ENCODE data around the gene ALDOB.

The ALDOB gene

DNA sequence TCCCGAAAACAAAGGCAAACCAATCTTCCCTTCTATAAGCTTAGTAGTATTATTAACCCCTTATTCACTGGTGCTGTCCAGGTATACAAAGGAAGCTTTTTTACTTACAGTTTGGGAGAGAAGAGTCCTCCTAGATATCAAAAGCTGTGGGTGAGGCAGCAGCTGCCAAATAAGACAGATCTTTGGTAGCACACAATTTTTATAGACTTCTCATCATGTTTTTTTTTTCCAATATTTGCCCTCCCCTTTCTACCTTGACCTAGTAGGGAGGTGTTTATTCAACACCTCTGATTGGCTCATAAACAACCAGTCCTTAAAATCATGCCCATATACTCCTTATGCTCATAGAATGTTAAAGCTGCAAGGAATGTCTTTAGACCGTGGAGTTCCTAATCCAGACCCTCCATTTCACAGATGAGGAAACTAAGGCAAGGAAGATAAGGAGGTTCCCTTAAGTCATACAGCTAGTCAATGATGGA, at the start of gene ALDOB:
Gene ALDOB, minus strand, starts transcription at position 174 of the 479 bp plus-strand sequence. CDS start 4,887 bp downstream, outside the sequence.
- no peak for DNase-seq

DNA sequence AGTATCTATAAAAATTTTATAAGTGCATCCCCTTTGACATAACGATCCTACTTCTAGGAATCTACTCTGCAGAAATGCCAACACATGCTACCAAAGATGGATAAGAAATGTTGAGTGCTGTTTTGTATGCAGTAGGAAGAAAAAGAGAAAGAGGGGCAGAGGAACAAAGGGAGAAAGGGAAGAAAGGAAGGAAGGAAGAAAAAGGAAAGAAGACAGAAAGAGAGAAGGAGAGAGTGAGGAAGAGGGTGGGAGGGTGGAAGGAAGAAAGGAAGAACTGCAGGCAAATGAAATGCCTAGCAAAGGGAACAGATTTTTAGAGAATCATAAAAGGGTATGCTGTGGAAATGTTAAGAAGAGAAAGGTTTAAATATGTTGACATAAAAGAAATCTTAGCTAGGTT, 48.5 kb upstream of the ALDOB start:
- no peak for DNase-seq

DNA sequence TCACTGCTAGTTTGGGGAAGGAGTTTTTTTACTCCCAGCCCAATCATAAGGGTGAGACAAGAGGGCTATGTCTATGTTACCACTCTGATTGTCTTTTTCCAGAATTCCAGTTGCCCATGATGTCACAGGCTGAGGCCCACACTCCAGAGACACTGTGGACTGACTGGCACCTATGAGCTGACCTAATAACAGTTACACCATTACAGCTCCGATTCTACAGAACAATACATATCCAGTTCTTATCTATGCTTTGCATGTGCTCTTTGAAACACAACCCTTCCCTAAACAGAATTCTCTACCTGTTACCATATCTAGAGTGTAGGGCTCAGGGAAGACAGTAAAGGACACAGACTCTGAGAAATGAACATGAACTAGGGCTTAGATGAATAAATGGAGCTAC, 45.7 kb upstream of the ALDOB start:
- DNase-seq: no peak

DNA sequence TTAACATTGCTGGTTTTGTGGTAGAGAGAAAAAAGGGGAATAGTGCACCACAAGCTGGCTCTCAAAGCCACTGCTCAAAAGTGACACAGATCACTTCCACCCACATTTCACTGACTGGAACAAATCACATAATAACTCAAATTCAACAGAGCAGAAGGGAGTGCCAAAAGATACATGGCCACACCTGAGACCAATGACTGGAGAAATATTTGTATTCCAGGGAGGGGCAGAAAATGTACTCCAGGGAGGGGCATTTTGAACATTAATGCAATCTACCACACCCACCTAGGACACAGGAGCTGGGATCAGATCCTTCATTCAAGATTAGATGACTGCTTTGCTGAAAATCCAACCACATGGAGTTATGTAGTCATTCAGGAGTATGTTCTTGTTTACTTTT, 44.8 kb upstream of the ALDOB start:
- DNase-seq: no peak

DNA sequence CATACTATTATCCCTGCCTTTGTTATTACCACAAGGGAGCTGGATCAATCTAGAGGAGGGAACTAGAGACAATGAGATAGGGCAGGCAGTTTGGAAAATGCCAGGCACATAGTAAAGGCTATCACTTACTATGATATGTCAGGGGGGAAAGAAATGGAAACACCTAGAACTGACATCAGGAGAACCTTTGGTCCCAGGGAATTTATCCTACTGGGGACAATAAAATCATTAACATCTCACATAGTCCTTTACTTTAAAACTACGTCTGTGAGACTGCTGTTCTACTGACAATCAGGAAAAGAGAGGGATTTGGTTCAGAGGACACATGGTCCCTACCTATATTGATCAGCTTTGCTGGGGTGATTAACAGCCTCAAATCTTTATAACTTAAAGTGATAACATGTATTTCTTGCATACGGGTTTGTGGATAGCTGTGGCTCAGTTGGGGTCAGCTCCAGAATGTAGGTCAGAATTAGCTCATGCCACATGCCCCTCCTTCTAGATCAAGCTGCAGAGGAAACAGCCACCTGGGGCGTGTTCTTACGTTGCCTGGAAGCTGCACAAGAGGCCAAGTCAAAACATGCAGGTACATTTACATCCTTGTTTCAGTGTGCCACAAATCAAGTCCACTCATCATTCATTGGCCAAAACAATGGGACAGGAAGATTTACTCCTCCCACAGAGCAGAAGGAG, 43.9 kb upstream of the ALDOB start:
- no peak for DNase-seq

DNA sequence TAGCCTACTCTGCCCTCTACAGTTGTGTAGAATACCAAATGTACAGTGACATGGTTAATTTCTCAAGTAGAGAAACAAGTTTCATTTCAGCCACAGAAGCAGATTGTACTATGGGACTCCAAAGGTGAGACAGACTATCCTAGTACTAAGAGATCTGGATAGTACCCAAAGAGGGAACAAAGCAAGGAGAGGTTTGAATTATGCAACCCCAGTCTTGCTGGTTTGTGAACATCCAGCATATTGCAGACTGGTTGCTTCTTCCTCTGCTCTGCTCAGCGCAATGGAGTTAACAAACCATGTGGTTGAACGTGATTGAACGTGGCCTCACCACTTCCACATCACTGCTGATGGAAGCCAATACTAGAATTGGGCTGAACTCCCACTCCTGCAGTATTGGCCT, 43.3 kb upstream of the ALDOB start:
- no peak for DNase-seq

DNA sequence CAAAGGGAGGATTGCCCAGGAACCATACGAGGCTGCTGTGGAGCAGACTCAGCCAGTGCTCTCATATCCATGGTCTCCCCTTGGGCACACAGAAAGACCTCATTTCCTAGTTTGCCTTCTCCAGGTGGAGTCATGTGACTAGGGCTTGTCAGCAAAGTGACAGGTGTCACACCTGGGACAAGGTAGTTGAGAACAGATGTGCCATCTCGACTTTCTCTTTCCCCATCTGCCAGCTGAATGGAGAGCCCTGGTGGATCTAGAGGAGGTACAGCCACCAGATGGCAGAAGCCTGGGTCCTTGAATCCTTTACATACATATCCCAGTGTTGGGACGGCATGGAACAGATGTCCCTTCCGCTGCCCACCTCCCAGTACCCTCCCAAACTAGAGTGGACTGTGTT, 42.9 kb upstream of the ALDOB start:
- DNase-seq: no peak

DNA sequence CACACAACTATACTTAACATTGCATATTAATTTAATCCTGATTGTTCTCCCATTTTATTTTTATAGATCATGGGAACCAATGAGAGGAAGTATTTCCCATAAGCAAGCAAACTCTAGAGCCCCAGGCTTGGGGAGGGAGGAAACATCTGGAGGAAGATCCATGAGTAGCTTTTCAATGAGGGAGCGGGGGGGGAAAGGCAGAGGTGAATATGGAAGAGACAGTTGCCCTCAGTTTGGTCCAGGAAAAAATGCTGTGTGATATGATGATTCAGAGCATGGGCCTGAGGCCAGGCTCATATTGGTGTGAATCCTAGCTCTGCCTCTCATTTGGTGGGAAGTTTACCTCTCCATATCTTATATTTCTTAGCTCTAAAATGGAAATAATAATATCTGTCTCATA, 42.2 kb upstream of the ALDOB start:
- DNase-seq: peak; percentile 41

DNA sequence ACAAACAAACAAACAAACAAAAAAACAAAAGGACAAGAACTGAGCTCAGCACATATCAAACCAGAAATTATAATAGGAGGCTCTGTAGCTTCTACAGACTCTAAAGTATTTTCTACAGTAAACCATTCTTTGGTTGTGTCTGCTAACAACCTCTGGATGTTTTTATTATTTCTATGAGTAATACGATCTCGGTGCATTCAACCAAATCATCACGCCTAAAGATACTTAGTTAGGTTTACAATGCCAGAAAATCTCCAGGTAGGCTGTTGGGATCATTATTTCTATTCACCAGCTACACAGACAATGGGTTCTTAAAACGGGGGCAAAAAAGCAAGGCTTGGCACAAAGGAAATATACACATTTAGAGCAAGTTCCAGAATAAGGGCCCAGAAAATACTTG, 41.6 kb upstream of the ALDOB start:
- no peak for DNase-seq

DNA sequence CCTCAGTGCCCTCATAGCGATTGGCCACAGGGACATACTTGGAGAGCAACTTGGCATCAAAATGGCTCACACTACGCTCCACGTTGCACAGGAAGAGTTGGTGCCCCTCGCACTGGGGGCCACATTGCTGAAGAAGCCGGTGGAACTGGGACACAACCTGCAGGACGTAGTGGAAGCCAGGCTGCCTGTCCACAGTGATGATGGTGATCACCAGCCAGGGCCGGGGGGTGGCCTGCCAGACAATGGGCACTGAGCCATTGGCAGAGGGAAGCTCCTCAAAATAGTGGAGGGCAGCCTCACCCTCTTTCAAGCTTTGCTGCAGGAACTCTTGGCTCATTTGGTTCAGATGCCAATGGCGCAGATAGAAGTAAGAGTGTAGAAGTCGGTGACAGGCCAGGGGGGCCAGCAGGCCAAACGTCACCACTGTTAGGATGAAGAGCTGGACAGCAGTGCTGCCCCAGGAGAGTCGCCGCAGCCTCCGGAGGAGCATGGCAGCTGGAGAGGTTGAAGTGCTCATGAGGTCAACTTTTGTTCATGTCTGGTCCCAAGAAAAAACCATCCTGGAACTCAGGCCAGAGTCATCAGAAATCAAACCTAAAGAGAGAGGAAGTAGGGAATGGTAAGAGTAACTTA, 41.1 kb upstream of the ALDOB start:
- no peak for DNase-seq

DNA sequence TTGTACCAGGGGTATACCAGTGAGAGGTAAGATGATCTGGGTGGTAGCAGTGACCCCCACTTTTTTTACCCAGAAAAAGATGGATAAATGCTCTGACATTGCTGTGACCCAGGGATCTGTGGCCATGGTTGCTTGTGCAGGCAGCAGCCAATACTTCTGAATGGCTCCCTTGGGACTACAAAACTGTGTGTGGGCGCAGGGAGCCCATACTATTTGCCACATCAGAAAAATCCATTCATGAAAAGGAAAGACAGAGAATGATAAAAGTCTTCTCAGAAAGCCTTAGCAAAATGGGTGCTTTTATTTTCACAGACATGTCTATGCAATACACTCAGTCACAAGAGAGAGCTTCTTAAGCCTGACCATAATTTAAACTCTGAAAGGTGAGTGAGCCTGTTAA, 37.3 kb upstream of the ALDOB start:
- DNase-seq: no peak

DNA sequence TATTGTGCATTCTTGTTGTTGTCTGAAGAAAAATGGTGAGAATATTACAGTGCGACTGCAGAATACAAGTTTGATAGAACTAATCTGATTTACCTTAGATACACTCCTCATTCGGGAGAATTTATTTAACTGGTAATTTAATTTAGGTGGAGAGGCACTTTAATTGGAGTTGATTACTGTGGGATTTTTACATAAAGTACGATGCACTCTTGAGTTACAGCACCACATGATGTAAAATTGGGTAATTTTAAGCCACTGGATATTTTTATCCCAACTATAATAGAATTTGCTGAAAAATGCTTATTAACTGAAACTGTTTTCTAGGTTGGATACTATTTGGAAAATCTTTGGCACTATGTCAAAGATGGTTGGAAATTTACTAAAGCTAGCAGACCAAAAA, 35.4 kb upstream of the ALDOB start:
- no peak for DNase-seq

DNA sequence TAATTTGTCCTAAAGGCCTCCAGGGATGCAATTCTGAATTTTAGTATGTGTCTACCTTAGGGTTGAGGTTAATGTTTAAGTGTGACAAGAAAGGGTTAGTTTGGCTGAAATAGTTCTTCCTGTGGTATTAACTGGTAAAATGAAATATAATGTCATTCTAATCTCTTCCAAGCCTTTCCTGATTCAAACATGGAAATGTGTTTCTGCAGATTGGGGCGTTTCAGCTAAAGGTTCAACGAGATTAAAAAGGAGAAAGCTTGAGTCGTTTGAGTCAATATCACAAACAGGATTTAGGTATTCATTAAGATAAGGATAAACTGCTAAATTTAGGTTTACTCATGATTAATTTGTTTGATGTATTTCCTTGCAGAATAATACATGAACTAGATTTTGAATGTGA, 34.4 kb upstream of the ALDOB start:
- no peak for DNase-seq

DNA sequence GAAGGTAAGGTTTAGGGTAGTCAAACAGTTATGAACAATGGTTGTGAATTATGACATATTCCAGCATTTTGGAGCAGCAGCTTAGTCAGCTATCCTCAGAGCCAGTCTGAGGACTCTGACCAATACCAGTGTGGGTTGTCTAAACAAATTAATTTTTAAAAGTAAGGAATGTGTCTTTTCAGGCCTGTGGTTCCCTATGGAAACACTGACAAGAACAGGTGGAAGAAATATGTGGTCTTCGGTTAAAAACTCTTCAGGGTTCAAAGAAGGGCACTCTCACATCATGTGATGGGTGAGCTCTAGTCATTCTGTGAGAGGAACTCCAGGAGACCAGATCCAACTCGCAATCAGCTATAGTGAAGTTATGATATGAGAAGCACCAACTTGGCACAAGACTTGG, 33.5 kb upstream of the ALDOB start:
- DNase-seq: no peak

DNA sequence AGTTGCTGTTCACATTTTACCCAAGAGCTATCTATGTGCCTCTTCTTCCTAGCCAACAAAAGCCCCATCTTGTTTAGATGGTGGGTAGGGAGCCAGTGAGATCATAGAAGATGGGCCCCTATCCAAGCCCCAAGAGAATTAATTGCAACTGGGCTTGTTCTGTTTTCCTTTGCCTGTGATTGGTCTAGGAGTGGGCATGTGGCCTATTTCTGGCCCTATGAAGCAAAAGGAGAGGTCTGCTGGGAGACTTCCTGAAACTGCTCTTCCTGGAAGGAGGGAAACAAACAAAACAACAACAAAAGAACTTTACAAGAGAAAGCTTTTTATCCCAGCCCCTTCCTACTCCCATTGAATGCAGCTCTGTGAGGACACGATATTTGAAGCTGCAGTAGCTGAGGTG, 32.5 kb upstream of the ALDOB start:
- DNase-seq: no peak

DNA sequence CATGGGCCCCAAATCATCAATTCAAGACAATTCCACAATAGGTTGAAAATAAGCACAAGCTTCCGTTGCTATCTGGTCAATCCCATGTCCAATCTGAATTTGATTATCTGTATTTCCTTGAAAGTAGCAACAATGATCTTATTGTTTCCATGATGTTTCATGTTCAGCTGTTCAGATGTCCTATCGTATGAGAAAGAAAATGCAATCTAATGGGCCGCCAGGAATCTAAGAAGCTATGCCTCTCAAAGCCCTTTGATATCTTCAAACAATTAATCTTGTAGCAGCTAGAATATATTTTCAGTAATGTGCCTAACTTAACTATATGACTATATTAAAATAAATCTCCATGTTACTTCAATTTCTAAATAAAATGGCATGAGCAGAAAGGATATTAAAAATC, 32.1 kb upstream of the ALDOB start:
- DNase-seq: no peak

DNA sequence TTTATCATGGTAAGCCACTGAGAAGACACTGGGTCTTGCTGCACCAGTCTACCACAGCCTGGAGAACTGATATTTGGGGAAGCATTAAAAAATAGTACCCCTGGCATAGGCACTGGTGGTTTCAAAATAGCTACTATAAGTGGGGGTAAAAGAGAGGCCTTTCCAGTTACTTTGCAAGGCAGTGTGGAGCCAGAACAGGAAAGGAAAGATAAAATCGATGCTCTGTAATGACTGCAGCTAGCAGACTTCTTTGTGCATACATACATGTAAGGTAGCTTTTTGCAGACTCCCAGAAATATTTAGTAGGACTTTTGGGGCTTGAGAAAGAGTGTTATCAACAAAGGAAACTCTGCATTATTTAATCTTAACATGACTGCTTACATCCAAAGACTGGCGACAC, 31.3 kb upstream of the ALDOB start:
- DNase-seq: no peak

DNA sequence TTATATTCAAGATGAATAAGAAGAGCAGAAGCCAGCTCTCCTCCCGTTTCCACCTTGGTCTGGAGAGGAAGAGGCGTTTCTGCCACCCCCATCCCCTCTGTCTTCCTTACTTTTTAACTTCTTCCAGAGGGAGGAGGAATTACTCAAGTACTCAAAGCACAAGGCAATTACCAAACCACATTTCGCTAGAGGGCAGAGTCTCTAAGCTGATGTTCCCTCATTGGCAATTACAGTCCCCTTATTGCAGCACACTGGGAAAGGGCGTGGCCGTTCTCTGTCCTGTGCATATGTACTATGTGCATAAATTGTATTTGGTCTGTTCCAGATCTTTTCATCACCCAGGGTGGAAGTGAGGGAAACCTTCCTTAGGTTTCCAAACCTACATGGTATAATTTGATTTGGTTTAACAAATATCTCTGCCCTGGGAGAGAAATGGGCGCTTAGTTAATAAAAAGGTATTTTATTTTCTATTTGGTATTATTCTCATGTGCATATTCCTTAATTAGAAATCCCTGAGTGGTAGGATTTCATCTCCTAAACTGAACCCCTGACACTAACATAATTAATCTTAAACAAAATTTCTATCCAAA, 29.8 kb upstream of the ALDOB start:
- DNase-seq: peak; percentile 78

DNA sequence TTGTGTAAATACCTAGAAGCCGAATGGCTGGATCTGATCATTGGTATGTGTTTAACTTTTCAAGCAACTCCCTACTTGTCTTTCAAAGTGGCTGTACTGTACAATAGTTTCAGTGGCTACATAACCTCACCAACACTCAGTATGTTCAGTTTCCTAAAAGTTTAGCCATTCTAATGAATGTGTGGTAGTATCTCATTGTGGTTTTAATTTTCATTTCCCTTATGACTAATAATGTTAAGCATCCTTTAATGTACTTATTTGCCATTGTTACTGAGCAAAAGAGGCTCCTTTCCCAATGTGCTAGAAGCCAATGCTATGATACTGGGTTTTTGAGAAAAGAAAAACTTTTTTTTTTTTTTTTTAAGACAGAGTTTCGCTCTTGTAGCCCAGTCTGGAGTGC, 27.8 kb upstream of the ALDOB start:
- DNase-seq: peak; percentile 69

DNA sequence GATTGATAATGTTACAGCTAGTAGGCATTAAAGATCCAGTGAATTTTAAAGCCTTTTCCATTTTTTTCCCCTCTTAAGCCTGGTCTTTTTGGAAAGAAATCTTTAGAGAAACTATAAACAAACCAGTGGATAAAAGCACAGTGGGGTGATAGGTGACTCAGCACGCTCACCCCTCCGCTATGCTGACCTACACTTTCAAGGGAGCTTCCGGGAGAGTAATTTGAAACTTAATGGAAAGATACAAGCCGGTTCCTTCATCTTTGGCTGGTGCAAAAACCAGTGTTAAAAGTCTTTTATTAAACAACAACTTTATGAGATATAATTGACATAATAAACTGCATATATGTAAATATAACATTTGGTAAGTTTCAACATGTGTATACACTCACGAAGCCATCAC, 27.0 kb upstream of the ALDOB start:
- peak; percentile 50 for DNase-seq

DNA sequence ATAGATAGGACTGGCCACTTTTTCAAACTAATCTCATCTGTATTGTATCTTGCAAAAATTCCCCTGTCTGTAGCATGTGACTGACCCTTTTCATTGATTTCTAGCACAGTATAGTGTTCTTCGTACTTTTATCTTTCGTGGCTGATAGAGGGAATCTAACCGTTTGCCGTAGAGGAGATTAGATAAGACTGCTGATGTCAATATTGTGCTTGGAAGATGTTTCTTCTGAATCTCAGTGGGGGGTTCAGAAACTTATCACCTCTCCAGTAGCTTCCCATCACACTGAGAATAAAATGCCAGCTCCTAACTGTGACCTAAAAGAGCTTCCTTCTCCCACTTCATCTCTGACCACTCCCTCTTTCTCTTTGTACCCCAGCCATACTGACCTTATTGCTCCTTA, 25.4 kb upstream of the ALDOB start:
- no peak for DNase-seq

DNA sequence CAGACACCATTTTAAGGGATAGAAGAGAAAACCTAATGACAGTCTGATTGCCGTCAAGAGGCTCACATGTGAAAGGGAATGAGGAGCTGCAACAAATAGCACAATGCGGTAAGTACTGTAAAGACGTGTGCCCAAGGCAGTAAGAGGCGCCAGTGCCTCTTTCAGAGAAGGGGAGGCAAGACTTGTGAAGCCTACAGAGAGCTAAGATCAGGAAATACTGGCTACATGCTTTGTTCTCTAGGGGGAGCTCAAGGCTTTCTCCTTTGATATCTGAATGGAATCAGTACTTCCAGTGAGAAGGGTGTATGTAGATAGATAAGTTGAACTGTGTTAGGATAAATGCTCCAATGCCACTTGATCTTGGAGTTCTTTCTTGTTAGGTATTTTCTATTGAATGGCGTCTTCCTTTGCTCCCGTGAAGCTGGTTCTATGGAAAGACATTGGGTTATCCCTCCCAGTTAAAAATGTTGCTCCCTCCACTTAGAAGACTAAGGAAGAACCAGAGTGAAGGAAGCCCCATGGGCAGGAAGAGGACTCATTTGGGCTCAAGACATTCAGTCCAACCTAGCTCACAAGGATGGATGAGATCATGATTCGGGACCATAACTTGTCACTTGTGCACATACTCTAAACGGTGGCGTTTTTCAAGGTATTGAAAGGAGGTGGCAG, 23.5 kb upstream of the ALDOB start:
- DNase-seq: peak; percentile 77

DNA sequence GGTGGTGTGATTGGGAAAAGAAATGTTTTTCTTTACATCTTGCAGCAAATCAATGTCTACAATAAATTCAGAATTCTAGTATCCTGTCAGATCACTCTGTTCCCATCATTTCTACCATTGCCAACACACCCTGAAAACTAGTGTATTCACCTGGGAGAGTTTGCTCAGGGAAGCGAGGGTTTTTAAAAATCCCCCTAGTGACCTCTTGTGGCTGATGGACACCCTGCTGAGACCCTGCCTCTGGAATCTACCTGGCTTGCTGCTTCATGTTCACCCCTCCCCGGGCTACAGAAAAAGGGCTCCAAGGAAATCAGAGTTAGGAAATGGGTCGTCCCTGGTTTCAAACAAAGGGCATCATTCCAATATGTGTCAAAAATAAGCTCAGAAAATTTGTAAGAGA, 21.4 kb upstream of the ALDOB start:
- DNase-seq: no peak

DNA sequence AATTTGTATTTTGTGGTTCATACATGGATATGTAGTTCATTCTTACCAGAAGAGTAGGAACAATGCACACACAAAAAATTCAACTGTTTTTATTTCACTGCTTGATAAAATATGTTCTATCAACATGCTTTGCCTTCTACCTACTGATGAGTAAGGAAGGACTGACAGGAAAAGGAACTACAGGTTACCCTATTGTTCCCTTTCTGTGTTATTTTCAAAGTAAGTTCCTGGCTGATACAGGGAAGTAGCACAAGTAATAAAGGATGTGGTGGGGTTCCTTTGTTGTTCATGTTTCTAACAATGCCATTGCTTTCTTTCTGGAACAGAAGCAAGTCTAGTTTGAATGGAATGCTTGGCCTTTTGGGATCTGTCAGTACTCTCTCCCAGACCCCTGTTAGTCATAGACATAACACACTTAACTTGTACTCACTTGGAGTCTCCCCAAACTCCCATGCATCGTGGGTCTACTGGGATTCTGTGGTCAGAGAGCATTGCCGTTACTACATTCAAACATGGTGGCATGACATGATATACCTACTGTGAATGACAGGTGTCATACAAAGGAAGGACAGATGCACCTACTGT, 20.2 kb upstream of the ALDOB start:
- peak; percentile 71 for DNase-seq
